HEK293 (cell line): ENCODE results near the gene PPP3CA.

Experiments
- CTCF ChIP-seq: fragments of 450-650 bp; formaldehyde crosslinking; IDR thresholded peaks from 2 replicates; pipeline ENCODE4 v1.5.1; 2016; ENCODE audit warnings: missing biosample characterization, missing genetic modification characterization
- MEIS1 ChIP-seq: sonication (generic); formaldehyde crosslinking; IDR thresholded peaks from 2 replicates; pipeline ENCODE4 v1.8.1; 2022; ENCODE audit warnings: missing genetic modification reagents, mild to moderate bottlenecking, borderline replicate concordance
- ZNF324 ChIP-seq: fragments of 450-650 bp; formaldehyde crosslinking; IDR thresholded peaks from 2 replicates; pipeline ENCODE4 v1.5.1; 2016; ENCODE audit warnings: missing biosample characterization, missing genetic modification characterization
- ZNF513 ChIP-seq: fragments of 450-650 bp; IDR thresholded peaks from 2 replicates; pipeline ENCODE4 v1.5.1; 2018; ENCODE audit warnings: missing biosample characterization, missing genetic modification characterization
- ZNF792 ChIP-seq: fragments of 450-650 bp; formaldehyde crosslinking; IDR thresholded peaks from 2 replicates; pipeline ENCODE4 v1.5.1; 2016; ENCODE audit warnings: missing biosample characterization, missing genetic modification characterization

GRCh38 chr4:101102114-101102742, 245.1 kb downstream of the PPP3CA start:
- TF ChIP-seq CTCF (tag by site-specific recombination): no peak
- TF ChIP-seq ZNF513: no peak
- no peak for TF ChIP-seq ZNF324 (tag by site-specific recombination)
- no peak for TF ChIP-seq ZNF792
- no peak for TF ChIP-seq MEIS1 (CRISPR knock-in tag)
